HUES6 (cell line): ENCODE results near the gene DNTTIP2.
A peak's percentile ranks its signal among the peaks of the same experiment; 100 is the strongest.
"Not testable (repeated sequence)": the region's sequence is repeated elsewhere in the genome, so short reads cannot be mapped to it uniquely, and the experiment has no call there.

Experiments used
- H3K27ac ChIP-seq: 2 replicates; pipeline ENCODE4 v1.7.0; 2013; ENCODE audit warnings: low read depth, mild to moderate bottlenecking, low read length, inconsistent platforms
- H3K27me3 ChIP-seq: 2 replicates; pipeline ENCODE4 v1.6.1; 2013; ENCODE audit warnings: low read length; ENCODE audit not compliant: control insufficient read depth, insufficient read depth
- H3K36me3 ChIP-seq: 2 replicates; pipeline ENCODE4 v1.6.1; 2013; ENCODE audit warnings: low read length; ENCODE audit not compliant: control insufficient read depth, insufficient read depth
- H3K4me1 ChIP-seq: 2 replicates; pipeline ENCODE4 v1.6.1; 2013; ENCODE audit warnings: low read length; ENCODE audit not compliant: control insufficient read depth, insufficient read depth
- H3K4me3 ChIP-seq: 2 replicates; pipeline ENCODE4 v1.5.1; 2013; ENCODE audit warnings: low read depth, low read length
- H3K9ac ChIP-seq: one replicate; pipeline ENCODE4 v1.6.1; 2013; ENCODE audit warnings: mild to moderate bottlenecking, low read length
- H3K9me3 ChIP-seq: 2 replicates; pipeline ENCODE4 v1.6.1; 2013; ENCODE audit warnings: low read depth, low read length; ENCODE audit not compliant: control insufficient read depth, insufficient read depth

DNTTIP2 gene

DNA sequence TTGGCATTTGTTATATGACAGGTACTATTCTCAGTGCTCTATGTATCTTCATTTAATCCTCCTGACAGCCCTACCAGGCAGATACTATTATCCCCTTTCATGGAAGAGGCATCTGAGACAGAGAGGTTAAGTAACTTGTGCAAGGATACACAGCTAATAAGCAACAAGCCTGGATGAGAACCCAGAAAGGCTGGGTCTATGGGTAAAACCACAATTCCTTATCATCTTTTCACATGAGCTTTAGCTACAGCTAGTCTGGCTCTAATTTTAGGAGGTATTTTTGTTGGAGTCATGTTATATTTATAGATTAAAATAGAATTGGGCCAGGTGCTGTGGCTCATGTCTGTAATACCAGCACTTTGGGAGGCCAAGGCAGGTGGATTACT, 27.7 kb downstream of the DNTTIP2 start:
- H3K9ac ChIP-seq, result no peak overlapping the region
- no peaks in the 10 kb centered on the region for H3K27me3 ChIP-seq
- H3K36me3 ChIP-seq, result no peaks in the 10 kb centered on the region
- H3K4me3 ChIP-seq, result no peak overlapping the region
- peaks cover 6% of the 10 kb centered on the region; the same call in 1 of the 2 replicates for H3K4me1 ChIP-seq
- no peak overlapping the region for H3K27ac ChIP-seq
- peaks cover 18% of the 10 kb centered on the region for H3K9me3 ChIP-seq

DNA sequence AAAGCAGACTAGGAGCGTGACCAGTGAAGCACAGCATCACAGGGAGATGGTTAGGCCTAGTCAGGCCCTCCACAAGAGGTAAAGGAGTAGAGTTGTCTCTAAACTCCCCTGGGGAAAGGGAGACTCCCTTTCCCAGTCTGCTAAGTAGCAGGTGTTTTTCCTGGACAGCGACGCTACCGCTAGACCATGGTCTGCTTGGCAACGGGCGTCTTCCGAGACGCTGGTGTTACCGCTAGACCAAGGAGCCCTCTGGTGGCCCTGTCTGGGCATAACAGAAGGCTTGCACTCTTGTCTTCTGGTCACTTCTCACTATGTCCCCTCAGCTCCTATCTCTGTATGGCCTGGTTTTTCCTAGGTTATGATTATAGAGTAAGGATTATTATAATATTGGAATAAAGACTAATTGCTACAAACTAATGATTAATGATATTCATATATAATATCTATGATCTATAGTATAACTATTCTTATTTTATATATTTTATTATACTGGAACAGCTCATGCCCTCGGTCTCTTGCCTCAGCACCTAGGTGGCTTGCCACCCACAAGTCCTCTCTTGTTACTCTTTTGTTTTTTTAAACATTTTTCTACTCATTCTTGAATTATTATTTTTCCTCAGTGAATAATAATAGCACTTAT, 28.2 kb downstream of the DNTTIP2 start:
- H3K9me3 ChIP-seq, result peaks cover 18% of the 10 kb centered on the region
- not testable (repeated sequence) for H3K27me3 ChIP-seq, H3K4me3 ChIP-seq, H3K4me1 ChIP-seq, H3K36me3 ChIP-seq, H3K9ac ChIP-seq, H3K27ac ChIP-seq

DNA sequence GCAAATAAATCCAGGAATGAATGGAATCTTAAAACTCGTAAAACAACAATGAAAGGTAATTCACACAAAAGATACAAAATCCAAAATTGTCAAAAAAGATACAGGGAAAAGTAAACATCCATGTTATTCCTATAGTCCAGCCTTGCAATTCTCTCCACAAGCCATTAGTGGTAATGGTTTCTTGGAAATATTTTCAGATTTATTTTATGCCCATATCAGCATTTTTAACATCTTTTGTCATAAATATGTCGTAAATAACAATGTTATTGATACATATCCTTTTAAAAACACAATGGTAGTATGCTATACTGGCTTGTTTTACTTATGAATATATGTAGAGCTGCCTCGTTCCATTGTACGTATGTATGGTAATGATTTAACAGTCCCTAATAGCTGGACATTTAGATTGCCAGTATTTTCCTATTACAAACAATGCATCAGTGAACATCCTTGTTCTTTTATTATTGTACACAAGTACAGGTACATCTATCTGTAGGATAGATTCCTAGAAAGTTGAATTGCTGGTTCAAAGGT, 30.6 kb downstream of the DNTTIP2 start:
- Histone ChIP-seq H3K4me1 (peaks cover 14% of the 10 kb centered on the region), H3K36me3 (peaks cover 3% of the 10 kb centered on the region; the same call in 1 of the 2 replicates), H3K27me3 (no peaks in the 10 kb centered on the region), H3K27ac (no peak overlapping the region), H3K9ac (peak overlapping the region; percentile 81), H3K4me3 (peak overlapping the region; percentile 90), H3K9me3 (0 out of 2 replicates have a peak, but pooled peaks cover 7% of the 10 kb centered on the region)

GRCh38 chr1:93847811-93848288, 31.2 kb downstream of the DNTTIP2 start:
- Histone ChIP-seq H3K4me1 (peaks cover 14% of the 10 kb centered on the region), H3K27me3 (no peaks in the 10 kb centered on the region), H3K4me3 (peak overlapping the region; percentile 90), H3K27ac (peak overlapping the region; percentile 74; the same call in 1 of the 2 replicates), H3K36me3 (peaks cover 6% of the 10 kb centered on the region), H3K9ac (peak overlapping the region; percentile 81), H3K9me3 (0 out of 2 replicates have a peak, but pooled peaks cover 7% of the 10 kb centered on the region)

GRCh38 chr1:93846992-93847810, 31.8 kb downstream of the DNTTIP2 start:
- peaks cover 13% of the 10 kb centered on the region for H3K36me3 ChIP-seq
- peak overlapping the region; percentile 74; the same call in 1 of the 2 replicates for H3K27ac ChIP-seq
- no peaks in the 10 kb centered on the region for H3K27me3 ChIP-seq
- peaks cover 14% of the 10 kb centered on the region for H3K4me1 ChIP-seq
- peak overlapping the region; percentile 90 for H3K4me3 ChIP-seq
- H3K9me3 ChIP-seq, result 0 out of 2 replicates have a peak, but pooled peaks cover 7% of the 10 kb centered on the region
- H3K9ac ChIP-seq, result peak overlapping the region; percentile 81

DNA sequence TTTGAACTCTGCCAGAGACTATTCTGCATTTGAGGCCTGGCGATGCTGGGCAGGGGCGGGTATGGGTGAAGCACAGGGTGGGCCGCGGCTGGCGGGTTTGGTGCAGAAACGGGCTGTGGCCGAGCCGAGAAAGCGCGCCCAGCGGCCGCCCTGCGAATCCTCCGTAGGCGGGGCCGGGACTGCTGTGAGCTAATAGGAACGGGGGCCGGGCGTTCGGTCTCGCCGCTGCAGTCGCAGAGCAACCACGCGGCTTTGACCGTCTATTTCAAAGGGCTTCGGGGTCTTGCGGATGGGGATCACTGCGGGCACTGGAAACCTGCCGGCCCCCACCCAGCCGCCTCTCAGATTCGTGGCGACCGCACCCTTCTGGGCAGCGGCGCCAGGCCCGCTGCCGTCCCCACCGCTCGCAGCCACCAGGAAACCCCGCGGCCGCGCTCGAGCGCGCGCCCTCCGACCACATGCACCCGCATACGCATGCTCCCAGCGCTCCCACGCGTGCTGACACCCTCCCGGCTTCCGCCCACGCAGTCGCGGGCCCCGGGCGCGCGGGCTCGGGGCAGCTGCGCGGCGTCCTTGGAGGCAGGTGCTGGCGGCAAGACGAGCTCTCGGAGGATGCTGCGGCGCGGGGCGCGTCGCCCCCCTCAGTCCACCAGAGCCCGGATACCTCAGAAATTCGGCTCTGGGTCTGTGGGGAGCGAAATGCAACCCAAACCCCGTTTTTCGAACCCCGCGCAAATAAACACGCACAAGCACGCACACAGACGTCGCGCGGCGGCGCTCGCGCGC, 32.6 kb downstream of the DNTTIP2 start:
- Histone ChIP-seq H3K4me3 (peak overlapping the region; percentile 90), H3K4me1 (peaks cover 14% of the 10 kb centered on the region), H3K27ac (peak overlapping the region; percentile 89; the same call in 1 of the 2 replicates), H3K9me3 (0 out of 2 replicates have a peak, but pooled peaks cover 7% of the 10 kb centered on the region), H3K9ac (peak overlapping the region; percentile 81), H3K36me3 (peaks cover 16% of the 10 kb centered on the region), H3K27me3 (no peaks in the 10 kb centered on the region)

DNA sequence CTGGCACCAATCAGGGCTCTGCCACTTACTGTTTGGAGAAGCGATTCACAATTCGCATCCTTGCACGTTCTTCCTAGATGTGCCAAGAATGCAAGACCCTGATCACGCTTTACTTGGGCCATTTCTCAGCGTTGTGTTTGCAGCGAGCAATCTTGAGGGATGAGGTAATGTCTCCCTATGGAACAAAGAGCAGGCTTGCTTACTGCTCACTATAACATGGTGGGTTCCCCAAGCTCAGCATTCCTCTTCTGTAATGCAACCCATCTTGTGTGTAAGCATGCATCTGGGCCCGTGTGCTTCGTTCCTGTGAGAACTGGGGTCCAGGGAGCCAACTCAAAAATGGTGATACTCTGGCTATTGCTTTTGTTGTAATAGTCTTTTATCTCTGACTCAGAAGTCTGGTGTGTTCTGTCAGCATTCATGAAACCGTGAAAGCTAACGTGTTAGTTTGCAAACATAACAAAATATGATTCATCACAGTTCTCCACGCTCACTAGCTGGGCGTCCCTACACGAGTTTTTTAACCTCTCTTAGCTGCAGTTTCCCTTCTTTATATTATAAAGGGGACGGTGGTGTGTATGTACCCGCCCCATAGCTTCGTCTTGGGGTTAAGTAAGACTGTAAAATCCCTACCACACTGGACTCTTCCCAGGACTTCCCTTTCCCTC, 33.3 kb downstream of the DNTTIP2 start:
- Histone ChIP-seq H3K9ac (peak overlapping the region; percentile 81), H3K4me1 (peaks cover 14% of the 10 kb centered on the region), H3K27ac (peak overlapping the region; percentile 89; the same call in 1 of the 2 replicates)

DNA sequence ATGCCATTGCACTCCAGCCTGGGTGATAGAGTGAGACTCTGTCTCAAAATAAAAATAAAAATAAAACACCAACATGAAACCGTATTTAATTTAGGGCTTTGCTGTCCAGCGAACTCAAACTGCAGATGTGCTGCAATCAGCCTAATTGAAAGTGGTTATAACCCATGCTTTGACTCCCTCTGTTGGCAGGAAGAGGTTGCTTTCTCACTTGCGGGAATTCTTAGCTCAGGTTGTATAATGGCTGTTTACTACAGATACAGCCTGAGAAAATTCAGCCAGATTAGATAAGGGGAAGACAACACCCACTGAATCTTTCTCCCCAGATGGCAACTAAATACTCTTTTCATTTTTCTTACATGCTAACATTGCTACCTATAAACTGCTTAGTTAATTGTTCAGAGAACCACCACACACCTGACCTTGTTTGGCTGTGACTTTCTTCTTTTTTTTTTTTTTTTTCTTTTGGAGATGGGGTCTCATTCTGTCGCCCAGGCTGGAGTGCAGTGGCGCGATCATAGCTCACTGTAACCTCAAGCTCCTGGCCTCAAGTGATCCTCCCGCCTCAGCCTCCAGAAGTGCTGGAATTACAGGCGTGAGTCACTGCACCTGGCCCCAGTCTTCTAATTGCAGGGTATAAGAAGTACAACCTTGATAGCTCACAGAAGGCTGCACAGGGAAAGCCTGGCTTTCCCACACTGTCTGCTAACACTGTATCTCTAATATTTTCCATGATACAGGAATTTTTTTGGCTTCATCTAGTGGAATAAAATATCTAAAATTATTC, 34.6 kb downstream of the DNTTIP2 start:
- Histone ChIP-seq H3K9ac (no peak overlapping the region), H3K9me3 (no peaks in the 10 kb centered on the region)

More for the DNA sequence above, 33.3 kb downstream of the DNTTIP2 start:
- H3K36me3 ChIP-seq, result peaks cover 16% of the 10 kb centered on the region
- no peaks in the 10 kb centered on the region for H3K27me3 ChIP-seq
- H3K4me3 ChIP-seq, result peak overlapping the region; percentile 90
- H3K9me3 ChIP-seq, result 0 out of 2 replicates have a peak, but pooled peaks cover 7% of the 10 kb centered on the region

GRCh38 chr1:93842750-93843500, 36.1 kb downstream of the DNTTIP2 start:
- H3K27me3 ChIP-seq, result no peaks in the 10 kb centered on the region
- peaks cover 28% of the 10 kb centered on the region for H3K36me3 ChIP-seq
- H3K9me3 ChIP-seq, result peaks cover 3% of the 10 kb centered on the region; the same call in 1 of the 2 replicates
- H3K27ac ChIP-seq, result no peak overlapping the region
- H3K9ac ChIP-seq, result no peak overlapping the region
- H3K4me1 ChIP-seq, result peaks cover 8% of the 10 kb centered on the region
- no peak overlapping the region for H3K4me3 ChIP-seq

More for the DNA sequence above, 34.6 kb downstream of the DNTTIP2 start:
- H3K4me3 ChIP-seq, result no peak overlapping the region
- peaks cover 14% of the 10 kb centered on the region for H3K4me1 ChIP-seq
- no peak overlapping the region for H3K27ac ChIP-seq
- H3K36me3 ChIP-seq, result peaks cover 23% of the 10 kb centered on the region
- no peaks in the 10 kb centered on the region for H3K27me3 ChIP-seq
